HG03439 (cell line): ENCODE measurements around the gene ATF7IP.
"Not testable (repeated sequence)": the region's sequence is repeated elsewhere in the genome, so short reads cannot be mapped to it uniquely, and the experiment has no call there.

ENCODE experiments used
- ATAC-seq: cut with Tn5 transposase; IDR thresholded peaks from one replicate; pipeline ENCODE4 v1.9.1; 2021; ENCODE audit warnings: mild to moderate bottlenecking, moderate library complexity; ENCODE audit not compliant: unreplicated experiment

Gene ATF7IP

DNA sequence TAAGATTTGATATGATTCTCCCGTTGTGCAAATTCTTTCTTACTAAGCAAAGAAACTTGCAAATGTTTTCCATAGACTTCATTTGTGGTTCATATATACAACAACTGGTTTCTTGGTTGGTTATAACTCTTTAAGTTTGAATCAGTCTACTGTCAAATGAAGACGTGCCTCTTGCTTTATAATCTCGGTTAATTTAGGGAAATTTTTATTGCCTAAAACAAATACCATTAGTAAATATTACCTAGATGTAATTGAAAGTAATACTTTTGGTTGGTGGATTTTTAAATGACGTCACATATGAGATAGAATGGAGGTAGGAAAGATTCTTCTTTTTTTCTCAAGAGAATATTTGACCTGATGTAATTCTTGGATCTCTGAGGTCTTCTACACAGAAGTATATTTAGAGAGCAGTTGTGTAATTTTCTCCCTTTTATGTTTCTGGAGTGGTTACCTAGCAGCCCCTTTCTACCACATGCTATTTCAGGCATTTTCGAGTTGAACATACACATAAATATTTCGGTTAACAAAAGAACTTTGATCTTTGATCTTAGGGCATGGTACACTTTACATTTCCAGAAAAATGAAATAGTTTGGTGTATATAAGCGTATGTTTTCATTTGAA lies 1.7 kb downstream of the ATF7IP start:
- ATAC-seq = no peak

GRCh38 chr12:14369311-14369710 lies 3.8 kb downstream of the ATF7IP start:
- ATAC-seq = no peak

DNA sequence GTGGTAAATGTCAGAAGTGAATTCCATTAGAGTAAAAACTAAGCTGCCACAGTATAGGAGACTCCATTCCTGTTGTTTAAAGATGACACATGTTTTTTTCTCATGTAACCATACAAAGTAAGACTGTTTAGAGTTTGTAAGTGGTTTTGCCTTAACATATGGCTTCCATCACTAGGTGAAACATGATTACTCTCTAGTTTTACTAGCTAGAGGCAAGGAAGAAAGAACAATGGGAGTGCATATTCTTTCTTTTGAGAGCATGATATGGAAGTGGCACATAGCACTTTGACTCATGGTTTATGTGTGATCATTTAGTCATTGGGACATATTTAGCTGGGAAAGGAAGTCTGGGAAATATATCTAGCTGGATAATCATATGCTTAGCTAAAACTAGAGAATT lies 7.7 kb downstream of the ATF7IP start:
- ATAC-seq = no peak

DNA sequence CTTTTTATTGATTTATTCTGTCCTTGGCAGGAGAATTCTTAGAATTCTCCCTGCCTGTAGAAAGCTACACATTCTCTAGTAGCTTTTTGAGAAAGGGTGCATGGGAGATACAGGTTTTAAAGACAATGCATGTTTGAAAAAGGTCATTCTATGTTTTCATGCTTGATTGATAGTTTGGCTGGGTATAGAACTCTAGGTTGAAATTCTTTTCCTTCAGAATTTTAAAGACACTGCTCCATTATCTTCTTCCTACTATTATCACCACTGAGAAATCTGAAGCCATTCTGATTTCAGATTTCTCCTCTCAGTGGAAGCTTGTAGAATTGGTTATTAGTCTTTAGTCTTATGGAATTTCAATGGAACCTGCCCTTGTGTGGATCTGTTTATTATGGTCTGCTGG lies 14.0 kb downstream of the ATF7IP start:
- ATAC-seq = no peak

GRCh38 chr12:14384783-14385638 lies 19.5 kb downstream of the ATF7IP start:
- peak; percentile 84 for ATAC-seq

GRCh38 chr12:14387219-14387871 lies 21.9 kb downstream of the ATF7IP start:
- no peak for ATAC-seq

GRCh38 chr12:14390449-14390848 lies 25.0 kb downstream of the ATF7IP start:
- ATAC-seq = no peak

DNA sequence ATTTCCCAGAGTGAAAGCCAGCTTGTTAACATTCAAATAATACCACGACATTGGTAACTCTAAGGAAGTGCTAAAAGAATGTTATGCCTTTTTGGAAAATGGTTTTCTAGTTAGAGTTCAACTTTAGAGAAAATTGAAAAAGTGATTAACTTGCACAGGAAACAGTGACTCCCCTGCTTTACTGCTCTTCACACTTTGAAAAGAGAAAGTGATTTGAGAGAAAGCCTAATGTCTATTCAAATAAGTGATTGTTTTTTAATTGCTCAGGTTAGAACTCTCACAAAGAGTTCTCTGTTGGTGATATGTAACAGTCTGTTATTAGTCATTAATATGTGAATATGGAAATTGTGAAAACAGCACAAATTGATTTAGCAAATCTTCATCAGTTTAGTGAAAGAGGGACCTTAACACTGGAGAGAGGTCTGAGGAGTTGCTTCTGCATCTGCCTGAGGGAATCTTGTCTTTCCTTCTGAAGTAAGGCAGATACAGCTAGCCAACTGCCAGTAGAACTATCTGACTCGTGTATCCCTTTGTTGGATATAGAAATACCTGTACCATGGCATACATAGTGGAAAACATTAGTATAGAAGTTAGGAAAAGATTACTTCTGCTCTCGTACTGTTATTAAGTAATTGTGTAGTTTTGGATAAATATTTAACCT lies 25.5 kb downstream of the ATF7IP start:
- ATAC-seq = no peak

DNA sequence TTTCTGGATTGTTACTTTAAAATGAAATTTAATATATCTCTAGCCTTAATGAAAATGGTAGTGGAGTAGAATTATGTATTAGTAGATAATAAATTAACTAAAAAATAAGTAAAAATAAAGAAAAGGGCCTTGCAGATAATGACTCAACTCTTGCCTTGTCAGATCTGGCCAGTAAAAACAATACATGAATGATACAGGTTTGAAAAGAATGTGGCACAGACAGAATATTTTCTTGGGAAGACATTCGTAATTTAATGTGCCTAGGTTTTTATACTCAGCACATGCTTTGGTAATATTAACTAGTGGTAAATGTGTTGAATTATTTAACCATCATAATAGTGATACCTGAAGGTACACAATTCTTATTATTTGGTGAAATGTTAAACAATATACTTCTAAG lies 28.3 kb downstream of the ATF7IP start:
- ATAC-seq = no peak

DNA sequence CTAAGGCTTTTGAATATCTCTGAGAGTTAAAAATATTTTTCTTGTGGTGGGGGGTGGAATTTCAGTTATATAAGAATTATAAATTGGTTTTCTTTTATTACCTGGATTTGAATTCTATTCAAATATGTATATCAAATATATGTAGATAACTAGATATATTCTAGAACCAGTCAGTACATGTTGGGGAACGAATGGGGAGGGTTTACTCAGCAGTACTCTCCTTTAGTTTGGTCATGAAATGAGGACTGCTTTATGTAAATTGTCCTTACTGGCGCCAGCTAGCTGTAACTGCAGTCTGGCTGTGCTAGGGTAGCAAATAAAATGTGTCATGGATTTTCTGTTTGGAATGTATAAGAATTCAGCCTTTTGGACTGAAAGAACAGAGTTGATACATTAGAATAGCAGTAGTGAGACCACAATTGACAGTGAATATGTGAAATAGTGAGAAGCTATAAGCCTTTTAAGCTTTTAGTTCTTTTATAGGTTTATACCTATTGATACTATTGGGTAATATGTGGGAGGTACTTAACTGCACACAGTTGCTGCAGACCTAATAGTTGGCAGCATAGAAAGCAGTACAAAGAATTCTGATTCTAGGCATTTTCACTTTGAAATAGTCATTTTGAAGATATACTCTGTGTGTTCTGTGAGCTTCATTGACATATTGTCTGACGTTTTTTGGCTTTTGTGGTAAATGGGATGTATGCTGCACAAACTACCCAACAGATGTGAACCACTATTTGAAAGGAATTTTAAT lies 29.0 kb downstream of the ATF7IP start:
- ATAC-seq = peak; percentile 79

DNA sequence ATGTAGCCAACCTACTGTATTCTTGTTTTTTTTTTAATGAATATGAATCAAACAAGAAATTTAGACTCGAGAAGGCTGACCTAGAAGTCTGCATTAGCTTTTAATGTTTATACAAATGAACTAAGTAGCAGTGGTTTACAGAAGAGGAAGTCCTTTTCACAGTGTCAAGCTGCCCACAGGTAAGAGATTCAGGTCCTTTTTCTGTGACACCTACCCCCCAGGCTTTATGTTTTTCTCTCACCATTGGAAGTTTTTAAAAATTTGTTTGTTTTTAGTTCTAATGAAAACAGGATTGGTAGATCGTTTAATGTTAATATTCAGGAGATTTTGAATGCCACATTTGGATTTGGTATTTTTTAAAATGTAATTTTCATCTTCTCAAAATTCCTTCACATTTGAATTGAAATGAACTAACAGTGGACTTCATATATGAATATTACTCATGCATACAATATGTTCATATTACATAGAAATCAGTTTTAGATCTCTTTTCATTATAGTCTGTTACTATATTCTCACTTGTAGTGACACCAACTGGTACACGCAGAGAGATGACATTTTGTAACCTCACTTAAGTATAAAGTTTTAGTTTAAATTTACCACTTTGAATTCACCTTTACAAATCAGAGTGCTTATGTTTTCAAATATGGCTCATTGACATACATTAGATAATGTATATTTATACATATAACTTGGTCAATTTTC lies 29.7 kb downstream of the ATF7IP start:
- ATAC-seq = peak; percentile 35

GRCh38 chr12:14396071-14396470 lies 30.6 kb downstream of the ATF7IP start:
- peak; percentile 40 for ATAC-seq

- no peak for ATAC-seq
These were observed 34.4 kb downstream of the ATF7IP start for GRCh38 chr12:14399871-14400270.

DNA sequence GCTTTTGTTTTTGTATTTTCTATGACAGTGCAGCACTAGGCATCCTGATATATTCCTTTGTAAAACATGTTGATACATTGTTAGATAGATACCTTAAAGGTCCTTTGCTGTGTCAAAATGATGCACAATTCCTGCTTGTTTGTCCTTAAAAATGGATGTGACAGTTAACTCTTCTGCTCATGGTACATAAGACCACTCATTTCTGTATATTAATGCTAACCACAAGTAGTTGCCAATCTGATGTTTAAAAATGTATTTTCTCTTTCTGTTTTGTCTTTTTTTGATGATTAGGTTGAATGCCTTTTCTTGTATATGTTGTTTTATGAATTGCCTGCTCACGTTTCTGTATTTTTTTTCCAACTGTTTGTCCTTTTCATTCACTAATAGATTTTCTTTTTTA lies 35.1 kb downstream of the ATF7IP start:
- no peak for ATAC-seq

- not testable (repeated sequence) for ATAC-seq
These were observed 35.8 kb downstream of the ATF7IP start for GRCh38 chr12:14401267-14401666.

DNA sequence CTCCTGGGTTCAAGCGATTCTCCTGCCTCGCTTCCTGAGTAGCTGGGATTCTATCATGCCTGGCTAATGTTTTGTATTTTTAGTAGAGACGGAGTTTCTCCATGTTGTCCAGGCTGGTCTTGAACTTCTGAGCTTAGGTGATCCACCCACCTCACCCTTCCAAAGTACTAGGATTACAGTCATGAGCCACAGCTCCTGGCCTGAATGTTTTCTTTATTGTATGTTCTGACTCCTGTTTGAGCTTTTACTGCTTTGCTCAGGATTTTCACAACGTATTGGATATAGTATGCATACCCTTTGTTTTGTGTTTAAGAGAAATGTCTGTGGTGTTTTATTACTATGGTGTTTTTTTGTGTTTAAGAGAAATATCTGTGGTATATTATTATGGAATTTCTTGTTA lies 37.2 kb downstream of the ATF7IP start:
- no peak for ATAC-seq

DNA sequence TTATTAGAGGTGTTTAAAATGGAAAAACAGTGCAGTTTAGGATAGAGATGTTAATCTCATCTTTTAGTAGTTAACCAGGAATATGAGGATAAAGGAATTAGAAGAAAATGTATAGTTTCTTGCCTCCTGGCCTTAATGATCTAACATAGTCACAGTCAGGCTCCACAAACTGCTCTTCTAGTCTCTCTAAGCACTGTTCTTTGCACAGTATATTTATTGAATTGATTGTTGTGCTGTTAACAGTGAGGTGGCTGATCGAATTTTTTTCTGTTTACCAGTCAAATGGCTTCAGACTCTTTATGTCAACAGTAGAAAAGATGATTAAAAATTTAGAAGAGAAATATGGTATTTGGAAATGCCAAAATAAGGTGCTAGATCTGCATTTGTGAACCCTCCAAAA lies 37.8 kb downstream of the ATF7IP start:
- peak; percentile 10 for ATAC-seq

DNA sequence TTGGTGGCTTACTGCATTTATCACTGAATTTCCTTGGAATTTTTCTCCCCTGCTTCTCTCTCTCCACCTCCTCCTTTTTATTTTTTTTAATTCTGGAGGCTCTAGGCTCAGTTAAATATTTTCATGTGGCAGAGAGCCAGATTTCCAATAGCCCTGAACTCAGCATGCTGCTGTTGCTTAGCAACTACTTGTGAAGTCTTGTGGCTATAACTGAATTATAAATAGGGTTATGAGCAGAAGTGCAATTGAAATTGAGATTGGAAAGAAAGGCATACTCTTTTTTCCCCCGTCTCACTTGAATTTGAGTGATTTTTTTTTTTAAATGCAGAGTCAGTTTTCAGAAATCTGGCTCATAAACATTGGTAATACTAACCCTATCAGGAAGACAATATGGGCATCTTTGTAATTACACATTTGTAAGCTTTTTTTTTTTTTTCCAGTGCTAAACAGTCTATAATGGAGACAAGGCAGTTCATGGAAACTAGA lies 38.3 kb downstream of the ATF7IP start:
- ATAC-seq = peak; percentile 61

DNA sequence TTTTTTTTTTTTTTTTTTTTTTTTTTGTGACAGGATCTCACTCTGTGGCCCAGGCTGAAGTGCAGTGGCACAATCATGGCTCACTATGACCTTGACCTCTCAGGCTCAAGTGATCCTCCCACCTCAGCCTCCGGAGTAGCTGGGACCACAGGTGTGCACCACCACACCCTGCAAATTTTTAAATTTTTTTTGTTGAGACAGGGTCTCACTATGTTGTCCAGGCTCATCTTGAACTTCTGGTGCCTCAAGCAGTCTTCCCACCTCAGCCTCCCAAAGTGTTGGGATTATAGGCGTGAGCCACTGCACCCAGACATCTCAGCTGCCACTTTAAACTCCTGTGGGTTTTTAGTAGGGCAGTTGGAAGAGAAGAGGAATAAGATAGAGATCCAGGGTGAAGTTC lies 39.9 kb downstream of the ATF7IP start:
- ATAC-seq = not testable (repeated sequence)

GRCh38 chr12:14408208-14408607 lies 42.7 kb downstream of the ATF7IP start:
- no peak for ATAC-seq
